HG03342 (cell line): ENCODE measurements around the gene UPP1.
A peak's percentile ranks its signal among the peaks of the same experiment; 100 is the strongest.
"Not testable (repeated sequence)": the region's sequence is repeated elsewhere in the genome, so short reads cannot be mapped to it uniquely, and the experiment has no call there.

Experiments used
- ATAC-seq: cut with Tn5 transposase; IDR thresholded peaks from one replicate; pipeline ENCODE4 v1.9.1; 2021; ENCODE audit warnings: mild to moderate bottlenecking, moderate library complexity; ENCODE audit not compliant: unreplicated experiment

Gene UPP1

GRCh38 chr7:48089046-48090003 is at the start of gene UPP1:
Gene UPP1 (plus strand): TSS chr7:48089265. CDS start chr7:48094784, 5,519 bp downstream.
- ATAC-seq, result peak; percentile 48

GRCh38 chr7:48040944-48041652 is 48.0 kb upstream of the UPP1 start:
- no peak for ATAC-seq

- ATAC-seq, result no peak
Measured at GRCh38 chr7:48041653-48041970, 47.5 kb upstream of the UPP1 start.

GRCh38 chr7:48042216-48042615 is 46.8 kb upstream of the UPP1 start:
- no peak for ATAC-seq

- ATAC-seq, result no peak
Measured at GRCh38 chr7:48042636-48043035, 46.4 kb upstream of the UPP1 start.

- no peak for ATAC-seq
Measured at GRCh38 chr7:48045195-48045765, 43.8 kb upstream of the UPP1 start.

GRCh38 chr7:48046458-48046857 is 42.6 kb upstream of the UPP1 start:
- ATAC-seq, result peak; percentile 71

- no peak for ATAC-seq
Measured at GRCh38 chr7:48048113-48048512, 41.0 kb upstream of the UPP1 start.

- no peak for ATAC-seq
Measured at GRCh38 chr7:48049850-48050249, 39.2 kb upstream of the UPP1 start.

GRCh38 chr7:48052748-48053147 is 36.3 kb upstream of the UPP1 start:
- ATAC-seq, result peak; percentile 73

- no peak for ATAC-seq
Measured at GRCh38 chr7:48053736-48054135, 35.3 kb upstream of the UPP1 start.

GRCh38 chr7:48058990-48059389 is 30.1 kb upstream of the UPP1 start:
- ATAC-seq, result no peak

- no peak for ATAC-seq
Measured at GRCh38 chr7:48059706-48060105, 29.4 kb upstream of the UPP1 start.

- no peak for ATAC-seq
Measured at GRCh38 chr7:48063985-48064384, 25.1 kb upstream of the UPP1 start.

- no peak for ATAC-seq
Measured at GRCh38 chr7:48067475-48067874, 21.6 kb upstream of the UPP1 start.

- no peak for ATAC-seq
Measured at GRCh38 chr7:48074204-48074654, 14.8 kb upstream of the UPP1 start.

- no peak for ATAC-seq
Measured at GRCh38 chr7:48077423-48077822, 11.6 kb upstream of the UPP1 start.

- no peak for ATAC-seq
Measured at GRCh38 chr7:48078470-48078869, 10.6 kb upstream of the UPP1 start.

GRCh38 chr7:48082378-48082777 is 6.7 kb upstream of the UPP1 start:
- ATAC-seq, result not testable (repeated sequence)

- no peak for ATAC-seq
Measured at GRCh38 chr7:48083114-48083830, 5.8 kb upstream of the UPP1 start.
